ENCODE data around the gene OCLN. TPM values are rescaled to one million over a fixed set of nuclear protein-coding genes. Genes with fewer than 3 reads are reported as not detected.
A peak's percentile ranks its signal among the peaks of the same experiment; 100 is the strongest.
"Not testable (repeated sequence)": the region's sequence is repeated elsewhere in the genome, so short reads cannot be mapped to it uniquely, and the experiment has no call there.

Gene OCLN
- total RNA-seq, 2 experiments from 2014 or later: 5.5 to 6.8 TPM

- H3K27ac ChIP-seq (ENCODE audit: low read depth in 1 of 2, low read length in 2 of 2); H3K36me3 ChIP-seq (ENCODE audit: insufficient read depth, low read length); H3K9me3 Mint-ChIP-seq; CTCF ChIA-PET; H3K4me1 ChIP-seq (ENCODE audit: insufficient read depth, low read length); intact Hi-C loops (cut with DNase I, micrococcal nuclease); POLR2A ChIA-PET; H3K9me3 ChIP-seq (ENCODE audit: control insufficient read depth in 1 of 2, insufficient read depth in 1 of 2, low read length in 2 of 2); H3K27me3 Mint-ChIP-seq; H3K4me3 Mint-ChIP-seq; H3K4me1 Mint-ChIP-seq (ENCODE audit: low read depth); ATAC-seq (ENCODE audit: poor library complexity); DNase-seq; H3K36me3 Mint-ChIP-seq (ENCODE audit: low read depth); H3K27ac Mint-ChIP-seq; H3K4me3 ChIP-seq (ENCODE audit: low read length); H3K27me3 ChIP-seq (ENCODE audit: control insufficient read depth in 1 of 2, insufficient read depth in 2 of 2, low read length in 2 of 2): not testable (repeated sequence)
Measured at GRCh38 chr5:69542838-69543618, 50.4 kb downstream of the OCLN start.

GRCh38 chr5:69544602-69545001 is 52.0 kb downstream of the OCLN start:
- H3K27me3 Mint-ChIP-seq; H3K4me3 ChIP-seq (ENCODE audit: low read length); H3K9me3 Mint-ChIP-seq; intact Hi-C loops (cut with DNase I, micrococcal nuclease); H3K4me3 Mint-ChIP-seq; H3K27ac ChIP-seq (ENCODE audit: low read depth in 1 of 2, low read length in 2 of 2); CTCF ChIA-PET; DNase-seq; ATAC-seq (ENCODE audit: poor library complexity); POLR2A ChIA-PET; H3K9me3 ChIP-seq (ENCODE audit: control insufficient read depth in 1 of 2, insufficient read depth in 1 of 2, low read length in 2 of 2); H3K27ac Mint-ChIP-seq; H3K4me1 Mint-ChIP-seq (ENCODE audit: low read depth); H3K36me3 Mint-ChIP-seq (ENCODE audit: low read depth); H3K27me3 ChIP-seq (ENCODE audit: control insufficient read depth in 1 of 2, insufficient read depth in 2 of 2, low read length in 2 of 2); H3K4me1 ChIP-seq (ENCODE audit: insufficient read depth, low read length); H3K36me3 ChIP-seq (ENCODE audit: insufficient read depth, low read length): not testable (repeated sequence)

- H3K9me3 Mint-ChIP-seq; CTCF ChIA-PET; POLR2A ChIA-PET; H3K36me3 Mint-ChIP-seq (ENCODE audit: low read depth); H3K36me3 ChIP-seq (ENCODE audit: insufficient read depth, low read length); intact Hi-C loops (cut with DNase I, micrococcal nuclease); H3K27me3 ChIP-seq (ENCODE audit: control insufficient read depth in 1 of 2, insufficient read depth in 2 of 2, low read length in 2 of 2); H3K4me1 Mint-ChIP-seq (ENCODE audit: low read depth); H3K9me3 ChIP-seq (ENCODE audit: control insufficient read depth in 1 of 2, insufficient read depth in 1 of 2, low read length in 2 of 2); H3K27me3 Mint-ChIP-seq; H3K27ac ChIP-seq (ENCODE audit: low read depth in 1 of 2, low read length in 2 of 2); H3K4me1 ChIP-seq (ENCODE audit: insufficient read depth, low read length): not testable (repeated sequence)
- Mint-ChIP-seq H3K4me3 (peak within 1 kb of the TSS; percentile 92), H3K27ac (peak within 1 kb of the TSS; percentile 72)
- peak within 1 kb of the TSS; percentile 47 for H3K4me3 ChIP-seq (ENCODE audit: low read length)
- DNase-seq (peak; percentile 53 to 87 (median 68)), ATAC-seq (ENCODE audit: poor library complexity) (peak; percentile 98)
Measured at GRCh38 chr5:69559908-69560330, 67.3 kb downstream of the OCLN start, which contains the start of gene GTF2H2C. Gene GTF2H2C (plus strand): TSS chr5:69560191. CDS start chr5:69565133, 4,942 bp downstream.

GRCh38 chr5:69560587-69561431 is 68.2 kb downstream of the OCLN start:
- H3K36me3 ChIP-seq (ENCODE audit: insufficient read depth, low read length); ATAC-seq (ENCODE audit: poor library complexity); H3K27ac ChIP-seq (ENCODE audit: low read depth in 1 of 2, low read length in 2 of 2); H3K27me3 ChIP-seq (ENCODE audit: control insufficient read depth in 1 of 2, insufficient read depth in 2 of 2, low read length in 2 of 2); H3K27me3 Mint-ChIP-seq; H3K4me1 Mint-ChIP-seq (ENCODE audit: low read depth); POLR2A ChIA-PET; H3K9me3 ChIP-seq (ENCODE audit: control insufficient read depth in 1 of 2, insufficient read depth in 1 of 2, low read length in 2 of 2); H3K9me3 Mint-ChIP-seq; H3K27ac Mint-ChIP-seq; H3K36me3 Mint-ChIP-seq (ENCODE audit: low read depth); DNase-seq; H3K4me1 ChIP-seq (ENCODE audit: insufficient read depth, low read length); H3K4me3 Mint-ChIP-seq; CTCF ChIA-PET; intact Hi-C loops (cut with DNase I, micrococcal nuclease): not testable (repeated sequence)
- peak overlapping the region; percentile 34 for H3K4me3 ChIP-seq (ENCODE audit: low read length)

GRCh38 chr5:69566172-69566571 is 73.6 kb downstream of the OCLN start:
- ATAC-seq (ENCODE audit: poor library complexity); DNase-seq; H3K36me3 ChIP-seq (ENCODE audit: insufficient read depth, low read length); H3K36me3 Mint-ChIP-seq (ENCODE audit: low read depth); CTCF ChIA-PET; H3K4me1 Mint-ChIP-seq (ENCODE audit: low read depth); H3K4me3 Mint-ChIP-seq; H3K27me3 Mint-ChIP-seq; POLR2A ChIA-PET; H3K9me3 ChIP-seq (ENCODE audit: control insufficient read depth in 1 of 2, insufficient read depth in 1 of 2, low read length in 2 of 2); H3K27ac ChIP-seq (ENCODE audit: low read depth in 1 of 2, low read length in 2 of 2); H3K9me3 Mint-ChIP-seq; H3K4me3 ChIP-seq (ENCODE audit: low read length); intact Hi-C loops (cut with DNase I, micrococcal nuclease); H3K27me3 ChIP-seq (ENCODE audit: control insufficient read depth in 1 of 2, insufficient read depth in 2 of 2, low read length in 2 of 2); H3K4me1 ChIP-seq (ENCODE audit: insufficient read depth, low read length); H3K27ac Mint-ChIP-seq: not testable (repeated sequence)

GRCh38 chr5:69568072-69568471 is 75.5 kb downstream of the OCLN start:
- H3K9me3 Mint-ChIP-seq; H3K4me1 ChIP-seq (ENCODE audit: insufficient read depth, low read length); H3K27ac Mint-ChIP-seq; intact Hi-C loops (cut with DNase I, micrococcal nuclease); H3K36me3 Mint-ChIP-seq (ENCODE audit: low read depth); H3K27ac ChIP-seq (ENCODE audit: low read depth in 1 of 2, low read length in 2 of 2); H3K27me3 Mint-ChIP-seq; H3K4me1 Mint-ChIP-seq (ENCODE audit: low read depth); H3K9me3 ChIP-seq (ENCODE audit: control insufficient read depth in 1 of 2, insufficient read depth in 1 of 2, low read length in 2 of 2); POLR2A ChIA-PET; H3K4me3 ChIP-seq (ENCODE audit: low read length); DNase-seq; H3K4me3 Mint-ChIP-seq; H3K27me3 ChIP-seq (ENCODE audit: control insufficient read depth in 1 of 2, insufficient read depth in 2 of 2, low read length in 2 of 2); H3K36me3 ChIP-seq (ENCODE audit: insufficient read depth, low read length); CTCF ChIA-PET; ATAC-seq (ENCODE audit: poor library complexity): not testable (repeated sequence)

GRCh38 chr5:69583356-69583755 is 90.8 kb downstream of the OCLN start:
- CTCF ChIA-PET; H3K4me1 Mint-ChIP-seq (ENCODE audit: low read depth); H3K36me3 Mint-ChIP-seq (ENCODE audit: low read depth); H3K4me3 Mint-ChIP-seq; ATAC-seq (ENCODE audit: poor library complexity); H3K27me3 Mint-ChIP-seq; DNase-seq; POLR2A ChIA-PET; H3K27me3 ChIP-seq (ENCODE audit: control insufficient read depth in 1 of 2, insufficient read depth in 2 of 2, low read length in 2 of 2); H3K9me3 Mint-ChIP-seq; intact Hi-C loops (cut with DNase I, micrococcal nuclease); H3K4me3 ChIP-seq (ENCODE audit: low read length); H3K27ac Mint-ChIP-seq; H3K4me1 ChIP-seq (ENCODE audit: insufficient read depth, low read length); H3K9me3 ChIP-seq (ENCODE audit: control insufficient read depth in 1 of 2, insufficient read depth in 1 of 2, low read length in 2 of 2); H3K27ac ChIP-seq (ENCODE audit: low read depth in 1 of 2, low read length in 2 of 2); H3K36me3 ChIP-seq (ENCODE audit: insufficient read depth, low read length): not testable (repeated sequence)

Measured in CD4-positive, alpha-beta T cell (primary cell).